NCI-H1694 (cell line): Measurements from ENCODE around the gene ACTL8.
A peak's percentile ranks its signal among the peaks of the same experiment; 100 is the strongest.

Experiments
- DNase-seq: peaks from one replicate; lab custom pipeline; 2025; lab: John Stamatoyannopoulos, UW

ACTL8 gene

DNA sequence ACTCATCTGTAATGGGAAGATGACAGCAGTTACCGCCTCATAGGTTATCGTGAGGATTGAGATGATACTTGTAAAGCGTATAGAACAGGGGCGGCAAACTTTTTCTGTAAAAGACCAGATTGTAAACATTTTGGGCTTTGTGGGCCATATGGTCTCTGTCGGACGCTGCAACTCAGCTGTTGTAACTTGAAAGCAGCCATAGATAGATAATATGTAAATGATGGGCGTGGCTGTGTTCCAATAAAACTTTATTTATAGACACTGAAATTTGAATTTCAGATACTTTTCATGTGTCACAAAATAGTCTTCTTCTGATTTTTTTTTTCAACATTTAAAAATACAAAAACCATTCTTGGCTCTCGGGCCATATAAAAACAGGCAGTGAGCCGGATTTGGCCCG is 15.8 kb downstream of the ACTL8 start:
- no peak for DNase-seq

DNA sequence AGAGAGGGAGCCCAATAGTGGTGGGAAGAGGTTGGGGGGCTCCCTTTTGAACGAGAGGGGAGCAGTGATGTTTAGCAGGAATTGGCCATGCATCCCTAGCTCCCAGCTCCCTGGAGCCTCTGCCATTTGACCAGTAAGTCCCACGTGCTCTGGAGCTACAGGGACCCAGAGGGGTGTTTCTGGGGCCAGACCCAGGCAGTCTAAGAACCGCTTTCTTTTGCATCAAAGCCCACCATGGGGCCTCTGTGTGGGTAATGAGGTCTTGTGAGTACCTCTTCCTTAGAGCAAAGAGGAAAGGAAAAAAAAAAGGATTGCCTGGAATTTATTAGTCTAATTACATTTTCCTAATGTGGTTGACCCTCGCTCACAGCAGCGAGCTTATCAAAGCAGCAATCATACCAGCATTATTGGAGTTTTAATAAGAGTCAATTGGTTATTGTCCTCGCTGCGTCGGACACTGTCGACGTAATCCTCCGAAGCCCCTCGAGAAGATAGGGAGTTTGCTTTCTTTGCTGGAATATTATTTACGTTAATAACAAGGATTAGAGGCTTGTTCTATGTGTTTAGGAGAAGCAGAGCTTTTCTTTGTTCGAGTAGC is 17.6 kb downstream of the ACTL8 start:
- no peak for DNase-seq

DNA sequence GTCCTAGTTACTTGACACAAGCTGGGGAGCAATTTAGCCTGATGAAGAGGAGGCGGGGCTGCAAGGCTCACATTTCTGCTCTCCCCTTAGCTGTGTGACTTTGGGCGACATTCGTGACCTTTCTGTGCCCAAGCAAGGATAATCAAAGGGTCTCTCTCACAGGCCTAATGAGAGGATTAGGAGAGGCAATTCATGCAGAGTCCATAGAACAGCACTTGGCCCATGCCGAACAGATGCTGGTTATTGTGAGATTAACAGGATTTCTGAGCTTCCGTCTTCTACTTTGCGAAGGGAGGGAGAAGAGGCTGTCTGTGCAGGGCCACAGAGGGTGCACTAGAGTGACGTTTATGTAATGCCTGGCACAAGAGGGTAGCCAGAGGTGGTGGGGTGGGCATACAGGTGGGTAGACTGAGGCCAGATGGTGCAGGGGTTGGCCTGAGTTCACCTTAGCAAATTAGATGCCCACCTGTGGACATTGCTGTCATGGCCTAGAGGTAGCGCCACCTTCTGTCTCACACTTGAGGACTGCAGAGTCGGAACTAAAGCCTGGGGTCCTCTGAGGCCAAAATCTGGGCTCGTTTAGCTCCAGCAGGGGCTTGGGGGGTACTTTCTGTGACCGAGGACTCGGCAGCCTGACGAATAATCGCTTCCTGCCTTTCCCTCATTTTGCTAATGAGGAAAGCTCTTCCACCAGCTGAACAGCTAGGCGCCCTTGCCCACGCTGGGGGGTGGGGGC is 18.6 kb downstream of the ACTL8 start:
- DNase-seq = no peak

DNA sequence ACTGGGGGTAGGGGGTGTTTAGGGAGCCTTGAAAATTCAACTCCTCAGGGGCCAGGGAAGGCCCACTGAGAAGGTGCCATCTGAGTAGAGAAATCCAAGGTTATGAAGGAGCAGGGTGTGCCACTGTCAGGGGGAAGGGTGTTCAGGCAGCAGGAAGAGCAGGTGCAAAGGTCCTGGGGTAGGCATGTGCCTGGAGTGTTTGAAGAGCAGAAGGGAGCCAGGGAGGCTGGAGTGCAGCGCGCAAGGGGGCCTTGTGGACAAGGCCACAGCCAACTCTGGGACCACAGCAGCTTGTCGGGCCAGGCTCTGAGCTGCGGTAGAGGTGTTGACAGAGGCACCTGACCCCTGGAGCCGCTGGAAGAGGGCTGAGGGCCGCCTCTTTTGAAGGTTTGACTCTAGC is 19.3 kb downstream of the ACTL8 start:
- DNase-seq = no peak

DNA sequence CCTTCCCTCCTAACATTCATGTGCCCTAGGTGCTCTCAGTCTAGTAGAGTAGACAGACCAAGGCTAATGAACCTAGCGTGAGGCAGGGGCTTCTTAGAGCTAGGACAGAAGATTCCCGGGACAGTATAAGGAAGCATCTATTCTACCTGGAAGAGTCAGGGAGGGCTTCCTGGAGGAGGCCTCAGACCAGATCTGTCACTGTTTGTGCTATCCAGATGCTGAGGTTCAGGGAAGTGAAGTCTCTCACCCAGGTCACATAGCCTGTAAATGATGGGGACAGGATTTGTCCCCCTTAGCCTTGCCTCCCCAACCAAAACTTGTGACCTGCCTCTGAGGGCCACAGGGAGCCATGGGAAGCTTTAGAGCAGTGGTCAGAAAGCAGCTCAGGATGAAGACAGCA is 20.7 kb downstream of the ACTL8 start:
- DNase-seq = no peak

DNA sequence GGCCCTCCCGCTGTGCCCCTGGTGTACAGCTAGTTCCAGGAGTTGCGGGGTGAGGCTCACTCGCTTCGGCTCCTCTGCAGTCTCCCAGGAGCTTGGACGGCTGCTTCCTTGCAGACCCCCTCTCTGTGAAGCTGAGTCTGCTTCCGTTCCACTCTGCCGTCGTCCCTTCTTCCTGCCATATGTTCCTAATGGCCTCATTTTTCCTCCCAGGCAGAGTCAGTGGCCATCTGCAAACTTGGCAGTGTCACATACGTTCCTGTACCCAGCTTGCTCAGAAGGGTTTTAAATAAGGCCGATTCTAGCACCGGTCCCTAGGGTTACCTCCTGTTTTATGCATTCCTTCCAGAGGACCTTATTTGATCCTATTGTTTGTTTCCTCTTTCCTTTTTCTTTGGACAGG is 21.3 kb downstream of the ACTL8 start:
- DNase-seq = peak; percentile 76

DNA sequence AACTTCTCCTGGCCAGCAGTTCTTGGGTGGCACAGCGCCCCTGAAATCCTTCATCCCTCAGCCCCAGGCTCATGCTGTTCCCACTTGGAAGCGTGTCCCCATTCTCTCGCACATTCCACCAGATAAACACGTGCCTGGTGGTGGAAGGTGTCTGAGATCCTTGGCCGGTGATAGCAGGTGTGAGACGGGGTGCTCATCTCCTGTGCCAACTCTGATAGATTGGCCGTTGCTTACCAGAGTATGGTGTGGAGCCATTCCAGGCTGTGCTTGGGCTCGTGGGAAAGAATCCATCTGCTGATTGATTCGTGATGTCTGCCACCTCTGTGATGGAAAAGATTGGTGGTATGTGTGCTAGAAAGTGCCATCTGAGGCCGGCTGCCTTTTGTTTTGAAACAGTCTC is 22.2 kb downstream of the ACTL8 start:
- DNase-seq = no peak

DNA sequence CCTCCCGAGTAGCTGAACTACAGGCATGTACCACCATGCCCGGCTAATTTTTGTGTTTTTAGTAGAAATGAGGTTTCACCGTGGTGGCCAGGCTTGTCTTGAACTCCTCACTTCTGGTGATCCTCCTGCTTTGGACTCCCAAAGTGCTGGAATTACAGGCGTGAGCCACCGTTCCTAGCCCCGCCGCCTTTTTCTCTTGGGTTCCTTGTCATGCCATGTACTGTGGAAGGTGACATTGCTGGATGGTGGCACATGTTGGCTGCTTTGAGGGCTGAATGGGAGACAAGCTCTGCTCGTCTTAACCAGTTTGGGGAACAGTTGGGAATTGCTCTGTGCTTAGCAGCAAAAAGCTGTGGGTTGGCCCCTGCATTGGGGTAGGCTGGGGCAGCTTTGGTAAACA is 22.7 kb downstream of the ACTL8 start:
- no peak for DNase-seq

DNA sequence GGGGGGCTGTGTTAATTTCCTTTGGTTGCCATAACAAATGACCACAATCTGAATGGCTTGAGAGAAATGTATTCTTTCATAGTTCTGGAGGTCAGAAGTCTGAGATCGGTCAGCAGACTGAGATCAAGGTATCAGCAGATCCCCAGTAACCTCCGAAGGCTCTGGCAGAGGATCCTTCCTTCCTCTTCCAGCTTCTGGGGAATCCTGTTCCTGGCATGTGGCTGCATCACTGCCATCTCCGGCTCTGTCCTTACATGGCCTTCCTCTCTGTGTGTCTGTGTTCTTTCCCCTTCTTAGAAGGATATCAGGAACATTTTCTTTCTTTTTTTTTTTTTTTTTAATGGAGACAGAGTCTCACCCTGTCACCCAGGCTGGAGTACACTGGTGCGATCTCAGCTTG is 25.8 kb downstream of the ACTL8 start:
- no peak for DNase-seq

DNA sequence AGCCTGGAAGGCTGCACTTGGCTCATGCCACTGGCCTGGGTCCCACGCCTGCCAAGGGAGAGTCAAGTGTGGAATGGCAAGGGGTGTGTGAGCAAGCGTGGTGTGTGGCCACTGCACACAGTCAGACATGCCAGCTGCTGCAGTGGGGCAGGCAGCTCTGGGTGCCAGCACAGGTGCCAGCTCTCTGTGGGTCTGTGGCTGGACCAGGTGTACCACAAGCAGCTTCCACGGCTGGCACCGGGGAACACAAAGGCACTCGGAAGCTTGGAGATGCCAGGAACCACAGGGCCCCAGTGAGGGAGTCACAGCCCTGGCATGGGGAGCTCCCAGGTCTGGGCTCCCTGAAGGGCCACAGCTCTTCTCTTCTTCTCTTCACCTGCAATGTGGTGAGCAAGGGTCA is 34.8 kb downstream of the ACTL8 start:
- no peak for DNase-seq

DNA sequence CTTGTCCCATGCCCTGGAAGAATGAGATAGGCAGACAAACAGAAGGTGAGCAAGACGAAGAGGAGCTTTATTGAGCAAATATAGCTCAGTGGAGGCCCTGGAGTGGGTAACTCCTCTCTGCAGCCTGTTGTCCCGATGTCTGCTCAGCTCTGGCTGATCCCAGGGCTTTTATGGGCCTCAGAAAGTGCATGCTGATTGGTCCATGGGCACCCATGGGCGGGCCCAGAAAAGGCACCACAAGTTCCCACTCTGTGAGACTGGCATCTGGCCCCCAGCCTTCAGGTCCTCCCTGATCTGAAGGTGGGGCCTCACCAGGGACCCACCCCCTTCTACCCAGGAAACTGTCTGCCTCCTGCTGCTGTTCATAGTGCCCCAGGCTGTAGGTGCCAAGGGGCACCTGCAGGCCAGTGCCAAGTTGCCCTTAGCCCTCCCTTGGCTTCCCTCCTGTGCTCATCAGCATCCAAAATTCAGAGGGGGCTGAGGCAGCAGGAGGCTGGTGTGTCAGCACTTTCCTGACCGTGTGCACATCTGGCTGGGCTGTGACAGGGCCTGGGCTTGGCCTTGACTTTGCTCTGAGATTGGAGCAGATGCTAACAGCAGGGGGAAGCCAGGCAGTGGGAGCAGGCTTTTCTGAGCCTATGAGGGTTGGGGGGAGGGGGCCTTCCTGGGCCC is 35.4 kb downstream of the ACTL8 start:
- no peak for DNase-seq

DNA sequence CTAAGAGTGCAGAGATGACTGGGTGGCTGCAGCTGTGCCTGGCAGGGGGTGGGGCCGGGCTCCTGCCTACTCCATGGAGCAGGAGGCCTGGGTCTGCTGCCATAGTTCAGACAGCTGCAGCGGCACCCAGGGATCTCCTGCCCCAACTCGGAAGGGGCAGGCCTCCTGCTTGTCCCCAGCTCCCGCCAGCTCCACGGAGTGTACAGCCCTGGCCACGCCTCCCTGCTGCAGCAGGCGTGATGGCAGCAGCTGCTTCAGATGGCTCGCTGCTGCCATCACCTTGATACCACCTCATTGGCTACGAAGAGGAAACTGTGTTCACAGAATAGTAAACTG is 35.9 kb downstream of the ACTL8 start:
- DNase-seq = no peak

DNA sequence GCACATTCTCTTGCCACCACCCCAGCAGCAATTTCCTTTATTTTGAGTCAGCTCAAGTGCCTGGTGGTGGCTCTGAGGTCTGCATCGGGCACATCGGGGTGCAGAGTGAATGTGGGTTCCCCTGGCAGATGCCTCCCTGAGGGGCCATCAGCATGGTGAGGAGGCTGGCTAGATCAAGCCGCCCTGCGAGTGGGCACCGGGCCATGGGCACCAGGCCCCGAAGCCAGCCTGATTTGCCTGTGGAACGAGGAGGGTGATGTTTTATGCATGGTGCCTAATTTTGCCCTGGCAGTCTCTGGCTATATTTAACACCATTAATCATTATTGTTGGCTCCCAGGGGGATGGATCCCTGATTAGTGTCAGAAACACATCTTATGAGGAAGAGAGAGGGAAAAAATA is 36.3 kb downstream of the ACTL8 start:
- DNase-seq = no peak

DNA sequence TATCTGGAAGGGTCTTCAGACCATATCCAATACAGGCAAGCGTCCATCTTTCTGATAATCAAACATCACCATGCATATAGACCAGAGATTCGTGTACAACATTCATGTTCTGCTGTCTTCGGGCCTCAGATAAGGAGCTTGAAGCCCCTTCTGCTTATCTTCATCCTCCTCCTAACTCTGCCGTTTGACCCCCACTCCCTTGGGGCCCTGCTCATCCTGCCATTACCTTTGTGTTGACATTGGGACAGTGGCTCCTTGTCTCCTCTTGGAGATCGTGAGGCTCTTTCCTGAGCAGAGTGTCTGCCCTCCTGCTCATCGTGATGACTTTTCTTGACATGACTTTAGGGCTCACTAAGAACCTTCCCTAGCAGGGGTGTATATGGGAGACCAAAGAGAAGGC is 37.3 kb downstream of the ACTL8 start:
- no peak for DNase-seq

DNA sequence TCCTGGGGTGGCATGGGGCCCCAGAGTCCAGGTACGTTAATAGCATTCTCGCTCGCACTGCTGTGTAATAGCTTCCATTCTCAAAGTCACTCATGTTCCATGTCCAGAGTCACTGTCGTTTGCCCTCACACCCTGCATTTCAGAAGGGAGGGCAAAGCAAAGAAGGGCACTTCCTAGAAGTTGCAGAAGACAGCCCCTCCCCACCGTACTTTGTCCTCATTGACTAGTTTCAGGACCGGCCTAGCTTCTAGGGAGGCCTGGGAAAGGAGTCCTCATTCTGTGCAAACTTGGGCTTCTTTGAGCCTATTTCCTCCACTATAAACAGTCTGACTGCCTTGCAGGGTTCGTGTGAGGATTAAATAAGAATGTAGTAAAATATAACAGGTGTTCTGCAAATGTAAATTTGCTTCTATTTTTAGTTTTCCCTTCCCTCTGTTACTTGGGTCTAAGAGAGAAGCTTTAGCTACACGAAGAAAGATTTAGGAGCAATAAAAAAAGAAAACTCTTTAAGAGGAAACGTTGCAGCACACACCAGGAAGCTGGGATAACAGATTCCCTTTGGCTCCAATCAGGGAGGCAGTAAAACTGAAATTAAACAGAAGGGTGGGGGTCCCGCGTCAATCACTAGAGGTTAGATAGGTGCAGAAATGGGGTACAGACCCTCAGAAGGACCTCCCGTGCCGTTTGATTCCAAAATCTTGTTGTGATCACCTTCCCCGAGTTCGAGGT is 40.1 kb downstream of the ACTL8 start:
- no peak for DNase-seq

DNA sequence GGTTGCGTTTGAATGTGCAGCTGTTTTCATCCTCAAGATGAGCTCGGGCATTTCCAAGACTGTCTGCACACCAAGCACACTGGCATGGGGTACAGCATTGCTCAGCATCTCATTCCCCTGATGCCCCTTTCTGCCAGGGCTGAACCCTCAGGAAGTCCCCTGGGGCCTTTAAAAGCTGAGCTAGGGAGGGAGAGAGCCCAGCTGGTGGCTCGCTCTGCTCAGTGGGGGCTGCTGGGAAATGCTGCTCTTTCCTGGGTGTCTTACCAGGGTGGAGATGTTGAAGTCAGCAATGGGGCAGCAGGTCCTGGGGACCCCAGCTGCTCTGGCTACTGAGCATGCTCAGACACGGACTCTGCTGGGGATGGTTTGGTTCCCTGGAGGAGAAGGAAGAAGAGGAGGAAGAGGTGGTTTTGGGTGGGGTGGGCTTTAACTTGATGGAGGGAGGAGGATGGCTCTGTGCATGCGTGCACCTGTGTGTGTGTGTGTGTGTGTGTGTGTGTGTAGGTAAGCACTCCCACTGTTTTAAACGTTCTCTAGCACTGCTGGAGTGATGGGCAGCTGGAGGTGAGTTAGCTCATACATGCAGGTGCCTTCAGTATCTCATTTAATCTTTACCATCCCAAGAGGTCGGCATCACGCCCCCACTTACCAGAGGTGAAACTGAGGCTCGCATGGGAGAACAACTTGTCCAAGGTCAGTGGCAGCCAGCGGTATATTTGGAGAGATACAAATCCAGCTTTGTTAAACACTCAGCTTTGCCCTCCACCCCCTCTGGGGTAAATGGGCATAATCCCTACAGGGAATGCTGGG is 40.9 kb downstream of the ACTL8 start:
- DNase-seq = peak; percentile 37

DNA sequence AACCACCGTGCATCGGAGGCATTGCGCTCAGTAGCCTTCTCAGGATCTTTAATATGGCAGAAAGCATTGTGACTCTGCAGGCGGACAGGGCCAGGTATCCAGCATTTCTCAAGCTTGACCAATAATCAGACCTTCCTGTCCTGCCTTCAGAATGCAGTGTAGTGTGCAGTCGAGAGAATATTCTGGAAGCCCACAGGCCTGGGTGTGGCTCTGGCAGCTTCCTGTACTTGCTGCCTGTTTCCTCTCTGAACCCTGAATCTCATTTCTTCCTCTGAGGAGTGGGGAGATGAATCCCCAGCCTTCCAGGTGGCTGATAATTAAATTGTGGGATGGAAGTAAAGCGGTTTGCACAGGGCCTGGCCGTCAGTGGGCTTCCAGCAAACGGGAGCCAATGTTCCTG is 42.3 kb downstream of the ACTL8 start:
- DNase-seq = no peak

DNA sequence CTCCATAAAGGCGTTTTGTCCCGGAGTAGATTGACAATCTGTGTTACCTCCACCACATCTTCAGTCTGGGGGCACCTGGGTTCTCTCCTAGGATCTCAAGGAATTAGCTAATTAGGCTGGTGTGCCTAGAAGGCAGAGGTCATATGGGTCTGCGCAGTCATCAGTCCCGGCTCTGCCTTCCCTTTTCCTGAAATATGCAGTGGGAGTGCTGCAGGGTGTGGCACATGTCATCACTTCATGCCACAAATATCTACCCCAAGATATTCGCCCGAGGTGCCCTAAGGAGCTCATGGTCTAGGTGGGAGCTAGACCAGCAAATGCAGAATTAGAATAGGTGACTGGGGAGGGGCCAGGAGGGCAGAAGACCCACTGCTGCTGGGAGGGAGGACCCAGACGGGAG is 42.9 kb downstream of the ACTL8 start:
- DNase-seq = no peak

DNA sequence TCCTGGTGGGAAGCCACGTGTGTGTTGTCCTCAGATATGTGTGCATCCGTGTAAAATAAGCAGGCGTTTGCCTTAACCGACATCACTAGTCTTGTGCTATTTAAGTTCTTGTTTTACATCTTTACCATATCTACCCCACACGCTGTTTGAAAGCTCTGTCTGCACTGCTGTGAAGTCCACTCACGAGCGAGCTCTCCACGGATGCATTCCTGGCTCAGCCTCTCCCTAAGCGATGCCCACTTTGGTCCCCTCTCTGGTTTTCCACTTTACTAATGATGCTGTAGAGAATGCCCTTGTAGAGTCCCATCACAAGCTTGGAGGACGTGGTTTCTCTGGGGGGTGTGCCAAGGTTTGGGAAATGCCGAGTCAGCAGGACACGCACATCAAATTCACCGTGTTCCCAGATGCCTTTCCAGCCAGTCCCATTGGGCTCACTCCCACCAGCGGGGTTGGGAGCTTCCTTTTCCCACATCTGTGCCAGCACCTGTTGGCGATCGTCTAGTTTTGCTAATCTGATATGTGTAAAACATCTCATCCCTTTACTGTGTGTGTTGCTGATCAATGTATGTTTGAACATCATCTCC is 43.8 kb downstream of the ACTL8 start:
- DNase-seq = no peak

DNA sequence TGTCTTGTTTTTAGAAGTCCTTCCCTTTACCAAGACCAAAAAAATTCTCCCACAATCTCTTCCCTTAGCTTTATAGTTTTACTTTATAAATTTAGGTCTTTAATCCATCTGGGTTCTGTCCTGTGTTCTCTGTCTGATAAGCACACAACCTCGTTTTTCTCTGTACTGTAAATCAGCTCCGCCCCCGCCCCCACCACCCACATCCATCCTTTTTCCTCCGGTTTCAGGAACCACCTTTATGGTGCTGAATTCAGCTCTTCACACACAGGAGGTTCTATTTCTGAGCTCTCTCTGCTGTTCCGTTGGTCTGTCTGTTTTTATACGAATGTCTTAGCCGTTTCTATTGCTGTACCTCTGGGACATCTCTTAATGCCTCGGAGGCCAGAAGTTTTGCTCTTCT is 44.5 kb downstream of the ACTL8 start:
- DNase-seq = no peak

DNA sequence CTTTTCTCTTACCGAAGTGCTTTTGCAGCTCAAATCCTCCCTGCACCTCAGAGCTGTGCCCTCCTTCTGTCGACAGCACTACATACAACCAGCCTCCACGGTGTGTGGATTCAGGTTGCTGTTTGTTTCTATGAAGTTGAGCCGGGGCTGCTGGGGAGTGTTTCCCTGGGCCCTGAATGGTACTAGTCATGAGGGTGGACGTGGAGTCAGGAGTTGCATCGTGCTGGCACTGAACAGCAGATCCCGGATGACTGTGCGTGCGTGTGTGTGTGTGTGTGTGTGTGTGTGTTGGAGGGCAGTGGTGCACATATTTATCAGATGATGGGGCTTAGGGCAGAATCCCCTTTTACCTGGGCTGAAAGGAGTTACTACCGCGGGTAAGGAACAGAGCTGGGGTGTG is 47.0 kb downstream of the ACTL8 start:
- DNase-seq = no peak

DNA sequence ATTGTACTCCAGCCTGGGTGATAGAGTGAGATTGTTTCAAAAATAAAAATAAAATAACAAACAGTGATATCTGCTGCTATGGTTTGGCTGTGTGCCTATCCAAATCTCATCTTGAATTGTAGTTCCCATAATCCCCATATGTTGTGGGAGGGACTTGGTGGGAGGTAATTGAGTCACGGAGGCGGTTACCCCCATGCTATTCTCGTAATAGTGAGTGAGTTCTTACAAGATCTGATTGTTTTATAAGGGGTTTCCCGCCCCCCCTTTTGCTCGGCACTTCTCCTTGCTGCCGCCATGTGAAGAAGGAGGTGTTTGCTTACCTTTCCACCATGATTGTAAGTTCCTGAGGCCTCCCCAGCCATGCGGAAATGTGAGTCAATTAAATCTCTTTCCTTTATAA is 47.8 kb downstream of the ACTL8 start:
- no peak for DNase-seq
